H9 (cell line): ENCODE measurements around the gene GEMIN4. TPM values are rescaled to one million over a fixed set of nuclear protein-coding genes. Genes with fewer than 3 reads are reported as not detected.
A peak's percentile ranks its signal among the peaks of the same experiment; 100 is the strongest.

ENCODE experiments used
- DNase-seq: peaks from one replicate; pipeline ENCODE4 v3.0.0-alpha.2; 2017
- H2AFZ ChIP-seq: one replicate; pipeline ENCODE4 v1.6.1; 2013; ENCODE audit warnings: mild to moderate bottlenecking, low read length, control low read depth, moderate library complexity
- H2AK5ac ChIP-seq: 2 replicates; pipeline ENCODE4 v1.6.1; 2013; ENCODE audit warnings: low read length, control low read depth, mixed read lengths; ENCODE audit not compliant: insufficient read length
- H2BK120ac ChIP-seq: one replicate; pipeline ENCODE4 v1.6.1; 2013; ENCODE audit warnings: low read depth, mild to moderate bottlenecking, low read length, control low read depth, inconsistent platforms; ENCODE audit not compliant: poor library complexity, severe bottlenecking
- H2BK12ac ChIP-seq: 2 replicates; pipeline ENCODE4 v1.6.1; 2013; ENCODE audit warnings: low read length, control low read depth, mixed read lengths, low read depth; ENCODE audit not compliant: insufficient read length
- H2BK15ac ChIP-seq: 2 replicates; pipeline ENCODE4 v1.6.1; 2013; ENCODE audit warnings: low read depth, low read length, control low read depth
- H2BK20ac ChIP-seq: one replicate; pipeline ENCODE4 v1.6.1; 2013; ENCODE audit warnings: low read depth, mild to moderate bottlenecking, low read length, control low read depth, inconsistent platforms; ENCODE audit not compliant: poor library complexity, severe bottlenecking
- H2BK5ac ChIP-seq: 2 replicates; pipeline ENCODE4 v1.6.1; 2013; ENCODE audit warnings: low read length, control low read depth, mixed read lengths; ENCODE audit not compliant: insufficient read length
- H3K14ac ChIP-seq: 2 replicates; pipeline ENCODE4 v1.6.1; 2013; ENCODE audit warnings: low read length, control low read depth; ENCODE audit not compliant: insufficient read depth
- H3K18ac ChIP-seq: 2 replicates; pipeline ENCODE4 v1.6.1; 2013; ENCODE audit warnings: low read depth, mild to moderate bottlenecking, mixed read lengths, low read length, control low read depth; ENCODE audit not compliant: insufficient read length
- H3K23ac ChIP-seq: 2 replicates; pipeline ENCODE4 v1.6.1; 2013; ENCODE audit warnings: low read length, control low read depth, mixed read lengths, low read depth; ENCODE audit not compliant: insufficient read length
- H3K23me2 ChIP-seq: 2 replicates; pipeline ENCODE4 v1.6.1; 2013; ENCODE audit warnings: low read depth, mild to moderate bottlenecking, mixed read lengths, low read length, control low read depth; ENCODE audit not compliant: insufficient read length, poor library complexity, severe bottlenecking
- H3K27ac ChIP-seq: 2 replicates; pipeline ENCODE4 v1.5.1; 2013; ENCODE audit warnings: low read length, control low read depth, mixed read lengths, low read depth; ENCODE audit not compliant: insufficient read length
- H3K27me3 ChIP-seq: 2 replicates; pipeline ENCODE4 v1.6.1; 2013; ENCODE audit warnings: low read length, control low read depth, inconsistent platforms; ENCODE audit not compliant: insufficient read depth
- H3K4ac ChIP-seq: 2 replicates; pipeline ENCODE4 v1.6.1; 2013; ENCODE audit warnings: low read depth, mild to moderate bottlenecking, control low read depth, inconsistent platforms, low read length, moderate library complexity
- H3K4me1 ChIP-seq: 2 replicates; pipeline ENCODE4 v1.6.1; 2013; ENCODE audit warnings: low read length, control low read depth, inconsistent platforms; ENCODE audit not compliant: insufficient read depth
- H3K4me2 ChIP-seq: 2 replicates; pipeline ENCODE4 v1.6.1; 2013; ENCODE audit warnings: low read length, control low read depth, mixed read lengths; ENCODE audit not compliant: insufficient read length, insufficient read depth
- H3K56ac ChIP-seq: 2 replicates; pipeline ENCODE4 v1.6.1; 2013; ENCODE audit warnings: low read depth, mild to moderate bottlenecking, mixed read lengths, low read length, control low read depth; ENCODE audit not compliant: insufficient read length
- H3K79me1 ChIP-seq: 2 replicates; pipeline ENCODE4 v1.6.1; 2013; ENCODE audit warnings: low read depth, mild to moderate bottlenecking, moderate library complexity, low read length, control low read depth, inconsistent platforms; ENCODE audit not compliant: insufficient read depth, poor library complexity, severe bottlenecking
- H3K79me2 ChIP-seq: 2 replicates; pipeline ENCODE4 v1.6.1; 2013; ENCODE audit warnings: low read length, control low read depth, inconsistent platforms; ENCODE audit not compliant: insufficient read depth
- H3K9ac ChIP-seq: 2 replicates; pipeline ENCODE4 v1.6.1; 2013; ENCODE audit warnings: low read length, control low read depth, mixed read lengths; ENCODE audit not compliant: insufficient read length; ENCODE audit errors: extremely low read depth
- H3K9me3 ChIP-seq: one replicate; pipeline ENCODE4 v1.6.1; 2013; ENCODE audit warnings: low read depth, low read length, inconsistent platforms; ENCODE audit not compliant: control insufficient read depth
- H3T11ph ChIP-seq: one replicate; pipeline ENCODE4 v1.6.1; 2013; ENCODE audit warnings: mild to moderate bottlenecking, low read length, control low read depth, inconsistent platforms
- H4K20me1 ChIP-seq: one replicate; pipeline ENCODE4 v1.6.1; 2013; ENCODE audit not compliant: control insufficient read depth, insufficient read length, insufficient read depth
- H4K5ac ChIP-seq: 2 replicates; pipeline ENCODE4 v1.6.1; 2013; ENCODE audit warnings: low read depth, mild to moderate bottlenecking, mixed read lengths, low read length, control low read depth; ENCODE audit not compliant: insufficient read length
- H4K8ac ChIP-seq: replicated peaks from 2 replicates; pipeline ENCODE4 v1.6.1; 2013; ENCODE audit warnings: low read length, control low read depth, mixed read lengths, low read depth; ENCODE audit not compliant: insufficient read length
- H4K91ac ChIP-seq: 2 replicates; pipeline ENCODE4 v1.6.1; 2013; ENCODE audit warnings: low read depth, mild to moderate bottlenecking, moderate library complexity, mixed read lengths, low read length, control low read depth; ENCODE audit not compliant: insufficient read length
- H3K27ac Mint-ChIP-seq, 3 experiments: 2 replicates in 2 of 3; 3 replicates in 1 of 3; pipeline ENCODE4 v1.8.0; 2020 to 2021; ENCODE audit warnings: mixed read lengths in 3 of 3, mild to moderate bottlenecking in 1 of 3, moderate library complexity in 1 of 3
- H3K27me3 Mint-ChIP-seq: 2 replicates; pipeline ENCODE4 v1.8.0; 2021; ENCODE audit warnings: low read depth, mild to moderate bottlenecking, moderate library complexity, mixed read lengths
- H3K36me3 Mint-ChIP-seq, 3 experiments: 2 replicates in 2 of 3; 3 replicates in 1 of 3; pipeline ENCODE4 v1.8.0; 2020 to 2021; ENCODE audit warnings: low read depth in 3 of 3, mixed read lengths in 3 of 3; ENCODE audit not compliant: insufficient read depth in 1 of 3
- H3K4me1 Mint-ChIP-seq, 2 experiments: 2 replicates each; pipeline ENCODE4 v1.8.0; 2020; ENCODE audit warnings: mixed read lengths in 2 of 2
- H3K4me3 Mint-ChIP-seq, 2 experiments: 2 replicates in 1 of 2; 3 replicates in 1 of 2; pipeline ENCODE4 v1.8.0; 2020 to 2021; ENCODE audit warnings: mild to moderate bottlenecking in 2 of 2, mixed read lengths in 2 of 2, moderate library complexity in 1 of 2
- H3K9me3 Mint-ChIP-seq, 2 experiments: 2 replicates in 1 of 2; 3 replicates in 1 of 2; pipeline ENCODE4 v1.8.0; 2020; ENCODE audit warnings: mild to moderate bottlenecking in 2 of 2, mixed read lengths in 2 of 2, moderate library complexity in 1 of 2
- WGBS: extraction: QIAGEN DNeasy Blood & Tissue Kit; methylation state at CpG from one replicate; pipeline ENCODE4 v1.1.7; 2013; ENCODE audit warnings: missing lambda C conversion rate, low lambda C conversion rate, mixed read lengths; ENCODE audit not compliant: insufficient read length; ENCODE audit errors: extremely low coverage; 5-methylcytosine and 5-hydroxymethylcytosine counted together
- total RNA-seq: library from RNA; stranded (reverse); gene quantifications from 2 replicates; pipeline ENCODE4 v1.2.1, GENCODE V29; 2021
- TF ChIP-seq, protein P1 (sequence below): fragments of 200-600 bp; sonication (generic); conservative IDR thresholded peaks from 3 replicates; pipeline ENCODE4 v1.8.0; 2021; ENCODE audit warnings: antibody characterized with exemption, mild to moderate bottlenecking

Gene GEMIN4
- total RNA-seq, 1 experiment from 2014 or later: 56.8 TPM

DNA sequence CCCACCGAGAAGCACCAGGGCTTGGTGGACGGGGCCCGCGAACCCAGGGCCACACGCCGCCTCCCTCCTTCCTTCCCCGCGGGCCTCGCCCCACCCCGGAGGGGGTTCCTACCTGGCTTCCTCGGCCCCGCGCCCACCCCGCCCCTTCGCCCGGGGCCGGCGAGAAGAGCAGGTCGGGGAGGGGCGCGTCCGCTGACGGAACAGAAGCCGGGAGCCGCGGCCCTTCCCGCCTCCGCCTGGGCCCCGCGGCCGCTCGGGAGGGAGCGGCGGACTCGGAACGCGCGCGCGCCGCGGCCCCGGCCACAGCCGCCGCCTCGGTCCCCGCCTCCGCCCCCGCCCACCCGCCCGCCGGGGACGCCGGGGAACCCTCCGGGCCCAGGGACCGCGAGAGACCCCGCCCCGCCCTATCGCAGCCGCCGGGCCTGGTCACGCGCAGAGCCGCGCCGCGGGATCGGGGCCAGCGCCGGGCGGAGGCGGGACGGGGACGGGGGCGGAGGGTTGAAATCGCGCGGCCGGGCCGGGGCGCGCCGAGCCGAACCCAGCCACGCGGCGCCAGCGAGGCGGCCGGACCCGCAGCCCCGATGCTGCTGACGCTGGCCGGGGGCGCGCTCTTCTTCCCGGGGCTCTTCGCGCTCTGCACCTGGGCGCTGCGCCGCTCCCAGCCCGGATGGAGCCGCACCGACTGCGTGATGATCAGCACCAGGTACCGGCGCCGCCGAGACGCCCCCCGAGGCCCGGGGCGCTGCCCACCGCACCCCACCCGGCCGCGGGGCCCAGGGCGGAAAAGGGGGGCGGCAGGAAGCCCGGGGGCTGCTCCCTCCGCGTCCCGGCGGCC lies 19.8 kb downstream of the GEMIN4 start, which contains the start of gene TLCD3A:
TLCD3A (plus strand) TSS at position 530 of the 835 bp plus-strand sequence; CDS start at position 582, 52 bp downstream.
- H3K4me2 ChIP-seq: peak within 1 kb of the TSS; percentile 87
- Mint-ChIP-seq H3K4me1 (peaks cover 8 to 23% of the 10 kb centered on the region in 2 experiments), H3K9me3 (no peaks in the 10 kb centered on the region), H3K27me3 (peaks cover 7% of the 10 kb centered on the region), H3K36me3 (peaks cover 21 to 38% (median 30%) of the 10 kb centered on the region in 3 experiments), H3K4me3 (peak within 1 kb of the TSS; percentile 89 to 94), H3K27ac (peak within 1 kb of the TSS in 2 of 3 experiments; percentile 22 to 52; a peak in 3 of 7 replicates)
- H3K27me3 ChIP-seq: no peaks in the 10 kb centered on the region
- no peak within 1 kb of the TSS for H3K27ac ChIP-seq
- peak; percentile 67 for DNase-seq
- no peak within 1 kb of the TSS for H3K23ac ChIP-seq
- no peak within 1 kb of the TSS for H3K4ac ChIP-seq
- H3K18ac ChIP-seq: peak within 1 kb of the TSS; percentile 82
- H3K79me2 ChIP-seq: no peaks in the 10 kb centered on the region
- H2BK20ac ChIP-seq: no peak within 1 kb of the TSS
- H2BK15ac ChIP-seq: no peak within 1 kb of the TSS; the same call in 1 of the 2 replicates
- no peak within 1 kb of the TSS for H2AFZ ChIP-seq
- no peak within 1 kb of the TSS for H2BK12ac ChIP-seq
- no peak within 1 kb of the TSS for H2AK5ac ChIP-seq
- whole genome bisulfite sequencing: no CpG with 5 or more reads among the region's 126 CpGs
- H4K91ac ChIP-seq: no peak within 1 kb of the TSS
- TF ChIP-seq, protein P1, sequence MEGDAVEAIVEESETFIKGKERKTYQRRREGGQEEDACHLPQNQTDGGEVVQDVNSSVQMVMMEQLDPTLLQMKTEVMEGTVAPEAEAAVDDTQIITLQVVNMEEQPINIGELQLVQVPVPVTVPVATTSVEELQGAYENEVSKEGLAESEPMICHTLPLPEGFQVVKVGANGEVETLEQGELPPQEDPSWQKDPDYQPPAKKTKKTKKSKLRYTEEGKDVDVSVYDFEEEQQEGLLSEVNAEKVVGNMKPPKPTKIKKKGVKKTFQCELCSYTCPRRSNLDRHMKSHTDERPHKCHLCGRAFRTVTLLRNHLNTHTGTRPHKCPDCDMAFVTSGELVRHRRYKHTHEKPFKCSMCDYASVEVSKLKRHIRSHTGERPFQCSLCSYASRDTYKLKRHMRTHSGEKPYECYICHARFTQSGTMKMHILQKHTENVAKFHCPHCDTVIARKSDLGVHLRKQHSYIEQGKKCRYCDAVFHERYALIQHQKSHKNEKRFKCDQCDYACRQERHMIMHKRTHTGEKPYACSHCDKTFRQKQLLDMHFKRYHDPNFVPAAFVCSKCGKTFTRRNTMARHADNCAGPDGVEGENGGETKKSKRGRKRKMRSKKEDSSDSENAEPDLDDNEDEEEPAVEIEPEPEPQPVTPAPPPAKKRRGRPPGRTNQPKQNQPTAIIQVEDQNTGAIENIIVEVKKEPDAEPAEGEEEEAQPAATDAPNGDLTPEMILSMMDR: no peak
- no peaks in the 10 kb centered on the region for H3K79me1 ChIP-seq
- H3K14ac ChIP-seq: peak within 1 kb of the TSS; percentile 73
- no peak within 1 kb of the TSS for H2BK120ac ChIP-seq
- no peak within 1 kb of the TSS for H3K56ac ChIP-seq
- no peaks in the 10 kb centered on the region for H3K9me3 ChIP-seq
- H4K5ac ChIP-seq: no peak within 1 kb of the TSS
- peak within 1 kb of the TSS; percentile 57 for H3K9ac ChIP-seq
- no peak within 1 kb of the TSS for H4K8ac ChIP-seq
- H3K4me1 ChIP-seq: no peaks in the 10 kb centered on the region
- H3K23me2 ChIP-seq: peaks cover 6% of the 10 kb centered on the region
- no peaks in the 10 kb centered on the region for H4K20me1 ChIP-seq
- no peak within 1 kb of the TSS for H2BK5ac ChIP-seq
- H3T11ph ChIP-seq: no peak within 1 kb of the TSS
